Right ventricle myocardium inferior (tissue), 1 donor: Measurements from ENCODE around the gene DHRS1. TPM values are rescaled to one million over a fixed set of nuclear protein-coding genes. Genes with fewer than 3 reads are reported as not detected.

Experiments used
- ATAC-seq: fragments of 200-7000 bp; cut with Tn5 transposase; one replicate; pipeline ENCODE4 v1.9.1; 2020; ENCODE audit warnings: mild to moderate bottlenecking, moderate library complexity
- DNase-seq: peaks from one replicate; pipeline ENCODE4 v3.0.0; 2021; ENCODE audit errors: missing footprints
- intact Hi-C: fragments of 100-400 bp; cut with DNase I; formaldehyde crosslinking; loops from one replicate; pipeline ENCODE4 v1.11.0; 2022
- total RNA-seq: library from RNA; stranded (reverse); fragmentation: NEBNext Ultra II Directional; extraction: Animal tissue kit (Norgen Biotek cat#: 25700); gene quantifications from one replicate; pipeline ENCODE4 v1.2.1, GENCODE V29; 2021
- donor health status: DM: no; HTN: yes; CAD: no; lungs with severe emphysema.

Gene DHRS1
- total RNA-seq, 1 donor from 2014 or later, result 8.3 TPM

DNA sequence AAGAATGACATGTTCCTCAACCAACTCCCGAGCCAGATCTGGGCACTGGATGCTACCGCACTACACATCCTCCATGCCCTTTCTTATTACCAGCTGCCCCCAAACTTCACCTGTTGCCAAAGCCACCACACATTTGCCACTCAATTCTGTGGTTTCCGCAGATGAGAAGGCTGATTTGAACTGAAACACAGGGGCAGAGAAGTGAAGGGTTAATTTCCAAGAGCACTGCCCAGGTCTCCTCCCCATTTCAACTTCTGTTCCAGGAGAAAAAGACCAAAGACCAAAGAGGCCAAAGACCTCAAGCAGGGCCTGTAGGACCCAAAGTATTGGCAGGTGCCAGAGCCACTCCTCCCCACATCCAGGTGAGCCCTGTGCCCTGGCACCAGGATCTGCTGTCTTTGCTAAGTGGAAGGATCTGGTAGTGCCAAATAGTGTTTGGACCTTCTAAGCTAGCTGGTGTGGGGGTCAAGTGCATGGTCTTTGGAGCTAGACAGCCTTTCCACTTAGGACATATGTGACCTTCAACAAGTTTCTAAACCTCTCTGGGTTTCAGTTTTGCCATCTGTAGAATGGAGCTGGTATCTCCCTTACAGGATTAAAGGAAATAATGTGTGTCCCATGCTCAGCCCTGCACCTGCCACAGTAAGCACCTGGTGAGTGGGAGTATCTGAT, 8.0 kb downstream of the DHRS1 start:
- DNase-seq, result no peak
- ATAC-seq, result no peak
- intact Hi-C loops, result no loop called here

DNA sequence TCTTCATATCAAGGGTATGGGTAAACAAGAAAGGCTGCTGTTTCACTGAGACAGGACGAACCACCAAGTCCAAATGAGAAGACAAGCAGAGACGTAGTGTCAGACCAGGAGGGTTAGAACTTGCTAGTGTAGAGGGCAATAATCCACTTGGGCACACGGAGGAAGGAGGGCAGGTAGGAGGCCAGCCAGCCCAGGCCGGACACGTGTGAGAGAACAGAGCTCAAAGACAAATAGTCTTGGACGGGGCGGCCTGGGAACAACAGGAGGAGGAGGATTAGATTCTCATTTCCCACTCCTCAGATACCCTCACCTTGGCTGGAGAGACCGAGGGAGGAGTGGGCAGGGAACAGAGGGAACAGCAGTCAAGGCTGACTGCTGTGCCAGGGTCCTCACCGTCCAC, 8.8 kb downstream of the DHRS1 start:
- intact Hi-C loops, result no loop called here
- DNase-seq (no peak), ATAC-seq (no peak)

DNA sequence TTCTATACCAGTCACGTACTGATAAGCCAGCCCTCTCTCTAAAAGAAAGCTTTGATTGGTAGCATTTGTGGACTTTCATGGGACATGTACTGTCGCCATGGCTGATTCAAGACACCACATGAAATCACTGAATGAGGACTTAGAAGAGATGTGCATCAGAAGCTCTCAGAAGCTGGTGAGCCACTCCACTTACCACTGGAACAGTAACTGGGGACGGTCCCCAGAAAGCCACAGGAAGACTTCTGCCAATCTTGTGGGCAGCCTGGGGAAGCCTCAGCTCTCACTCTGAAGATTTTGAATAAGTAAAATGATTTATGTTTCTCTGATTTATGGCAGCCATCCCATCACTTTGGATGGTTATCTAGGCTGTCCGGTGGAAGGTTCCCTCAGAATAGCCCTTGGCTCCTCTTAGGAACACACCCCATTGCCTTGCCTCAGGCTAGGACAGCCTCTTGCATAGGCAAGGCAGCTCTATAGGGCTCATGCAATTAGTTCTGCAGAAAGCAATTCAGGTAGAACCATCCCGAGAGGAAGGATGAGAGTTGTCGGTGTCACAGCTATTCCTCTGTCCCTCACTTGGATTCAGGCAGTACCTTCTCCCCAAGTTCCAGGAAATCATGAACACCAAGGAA, 9.8 kb downstream of the DHRS1 start:
- ATAC-seq, result no peak
- intact Hi-C loops, result no loop called here
- no peak for DNase-seq

- ATAC-seq (no peak), DNase-seq (no peak)
- intact Hi-C loops, result no loop called here
Observed at GRCh38 chr14:24286996-24287395, 12.6 kb downstream of the DHRS1 start.

DNA sequence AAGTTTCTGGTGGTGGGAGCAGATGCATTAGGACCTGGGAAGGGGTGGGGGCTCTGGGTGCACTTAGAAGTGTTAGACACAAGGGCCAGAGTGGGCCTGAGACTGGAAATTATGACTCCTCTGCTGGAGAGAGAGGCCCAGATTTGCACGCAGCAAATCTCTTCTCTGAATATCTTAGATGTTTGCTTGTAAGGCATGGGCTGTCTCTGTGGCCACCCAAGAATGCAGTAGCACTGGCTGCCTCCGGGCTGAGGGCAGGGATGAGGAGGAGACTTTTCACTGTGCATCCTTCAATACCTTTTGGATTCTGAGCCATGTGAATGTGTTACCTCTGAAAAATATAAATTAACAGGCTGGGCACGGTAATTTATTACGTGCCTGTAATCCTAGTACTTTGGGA, 14.2 kb downstream of the DHRS1 start:
- intact Hi-C loops, result no loop called here
- DNase-seq, result no peak
- no peak for ATAC-seq

GRCh38 chr14:24284501-24285035, 15.0 kb downstream of the DHRS1 start:
- DNase-seq (peak; percentile 35), ATAC-seq (no peak)
- intact Hi-C loops, result no loop called here

DNA sequence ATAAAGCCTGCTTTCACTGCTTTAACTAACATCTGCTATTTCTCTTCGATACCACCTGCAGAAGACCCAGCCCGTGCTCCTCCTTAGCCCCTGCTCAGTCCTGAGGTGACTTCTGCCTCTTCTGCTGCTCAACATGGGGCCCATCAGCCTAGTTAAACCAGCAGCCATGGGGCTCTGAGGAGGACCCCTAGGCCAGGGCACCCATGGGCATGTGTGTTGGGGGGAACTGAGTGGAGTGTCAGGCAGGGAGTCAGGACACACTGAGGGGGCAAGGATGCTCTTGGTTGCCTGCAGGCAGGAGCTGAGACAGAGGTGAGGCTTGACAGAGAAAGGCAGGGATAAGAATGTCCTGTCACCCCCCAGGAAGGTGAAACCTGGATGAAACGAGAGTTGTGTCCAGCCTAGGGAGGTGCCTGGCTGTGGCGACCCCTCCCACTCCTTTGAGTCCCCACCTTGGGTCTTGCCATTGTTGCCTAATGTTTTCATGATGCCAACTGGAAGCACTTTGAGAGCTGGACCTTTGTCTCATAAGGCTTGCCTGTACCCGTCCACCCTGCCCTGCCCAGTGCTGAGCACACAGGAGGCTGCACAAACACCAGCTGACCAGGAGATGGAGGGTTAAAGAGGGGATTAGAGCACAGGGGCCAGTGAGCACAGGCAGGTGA, 15.7 kb downstream of the DHRS1 start:
- DNase-seq, result peak; percentile 9
- no peak for ATAC-seq
- intact Hi-C loops, result no loop called here

GRCh38 chr14:24282736-24283135, 16.8 kb downstream of the DHRS1 start:
- intact Hi-C loops, result no loop called here
- DNase-seq, result peak; percentile 14

DNA sequence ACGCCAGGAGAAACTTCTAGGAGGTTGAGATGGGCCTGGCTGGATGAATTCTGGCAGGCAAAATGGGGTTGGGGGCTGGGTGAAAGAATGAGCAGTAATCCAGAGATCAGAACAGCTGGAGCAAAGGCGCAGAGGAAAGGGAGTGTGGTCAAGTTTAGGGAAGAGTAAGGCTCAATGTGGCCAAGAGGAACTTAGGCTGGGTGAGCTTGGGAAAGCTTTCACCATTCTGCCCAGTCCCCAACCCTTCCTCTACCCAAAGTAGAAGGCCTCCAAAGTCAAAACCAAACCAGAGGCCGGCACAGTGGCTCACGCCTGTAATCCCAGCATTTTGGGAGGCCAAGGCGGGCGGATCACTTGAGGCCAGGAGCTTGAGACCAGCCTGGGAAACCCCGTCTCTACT, 17.9 kb downstream of the DHRS1 start:
- intact Hi-C loops, result no loop called here
- DNase-seq, result no peak
- no peak for ATAC-seq

More at GRCh38 chr14:24282736-24283135, 16.8 kb downstream of the DHRS1 start:
- ATAC-seq, result no peak

DNA sequence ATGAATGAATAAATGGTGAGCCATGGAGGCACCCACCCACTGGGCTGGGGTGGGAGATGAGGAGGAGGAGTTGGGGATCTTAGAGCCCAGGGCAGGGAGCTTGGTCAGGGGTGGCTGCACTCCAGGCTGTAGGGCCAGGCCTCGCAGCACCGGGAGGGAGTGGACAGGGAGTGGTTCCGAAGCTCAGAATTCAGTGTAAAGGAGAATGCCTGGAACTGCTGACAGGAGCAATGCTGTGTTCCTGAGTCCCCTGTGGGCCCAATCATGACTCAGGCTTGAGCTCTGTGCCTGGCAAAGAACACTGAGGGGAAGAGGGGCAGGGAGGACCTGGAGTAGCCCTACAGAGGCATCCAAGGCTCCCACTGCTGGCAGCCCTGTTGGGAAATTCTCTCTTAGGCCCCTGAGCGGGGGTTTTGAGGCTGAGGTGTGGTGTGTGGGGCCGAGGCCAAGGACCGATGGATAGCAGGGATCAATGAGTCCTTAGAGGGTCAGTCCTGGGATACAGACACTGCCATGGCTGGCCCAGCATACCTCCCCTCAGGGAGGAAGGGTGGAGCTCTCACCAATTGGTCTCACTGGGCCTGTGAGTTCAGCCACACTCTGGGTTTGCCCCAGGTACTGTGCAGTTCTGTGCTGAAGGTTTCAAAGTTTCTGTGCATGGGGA, 18.7 kb downstream of the DHRS1 start:
- peak; percentile 38 for ATAC-seq
- DNase-seq, result peak; percentile 26
- intact Hi-C loops, result no loop called here

- peak; percentile 64 for ATAC-seq
- peak; percentile 58 for DNase-seq
- intact Hi-C loops, result no loop called here
Observed at GRCh38 chr14:24279301-24280186, 20.0 kb downstream of the DHRS1 start.

- DNase-seq (no peak), ATAC-seq (no peak)
- intact Hi-C loops, result no loop called here
Observed at GRCh38 chr14:24278424-24278823, 21.2 kb downstream of the DHRS1 start.

DNA sequence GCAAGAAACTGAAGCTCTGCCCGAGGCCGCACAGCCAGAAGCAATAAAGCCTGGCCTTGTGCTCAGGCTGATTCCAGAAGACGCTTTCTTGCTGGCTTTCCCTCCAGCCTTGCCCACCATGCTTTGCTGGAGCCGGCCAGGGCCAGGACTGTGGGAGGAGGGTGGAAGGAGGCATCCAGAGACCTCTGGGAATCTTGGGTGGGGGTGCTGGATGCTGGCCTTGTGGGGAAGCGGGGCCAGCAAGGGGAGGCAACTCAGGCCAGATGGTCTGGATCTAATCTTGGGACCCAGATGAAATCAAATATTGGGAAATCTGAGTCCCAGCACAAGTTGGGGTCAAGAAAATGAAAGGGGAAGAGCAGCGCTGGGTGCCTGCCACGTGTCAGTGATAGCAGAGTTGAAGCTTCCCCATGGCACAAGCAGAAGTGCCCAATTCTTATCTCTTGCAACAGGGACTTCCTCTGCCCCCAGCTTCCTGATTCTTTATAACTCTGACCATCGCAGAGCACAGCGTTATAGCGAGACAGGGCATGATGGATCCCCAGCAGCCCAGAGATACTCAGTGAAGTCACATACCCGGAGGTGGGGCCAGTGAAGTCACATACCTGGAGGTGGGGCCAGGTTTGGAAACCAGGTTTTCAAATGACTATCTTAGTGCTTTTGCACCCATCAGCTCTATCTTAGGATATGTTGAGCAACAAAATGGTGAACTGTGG, 21.8 kb downstream of the DHRS1 start:
- ATAC-seq, result no peak
- intact Hi-C loops, result no loop called here

DNA sequence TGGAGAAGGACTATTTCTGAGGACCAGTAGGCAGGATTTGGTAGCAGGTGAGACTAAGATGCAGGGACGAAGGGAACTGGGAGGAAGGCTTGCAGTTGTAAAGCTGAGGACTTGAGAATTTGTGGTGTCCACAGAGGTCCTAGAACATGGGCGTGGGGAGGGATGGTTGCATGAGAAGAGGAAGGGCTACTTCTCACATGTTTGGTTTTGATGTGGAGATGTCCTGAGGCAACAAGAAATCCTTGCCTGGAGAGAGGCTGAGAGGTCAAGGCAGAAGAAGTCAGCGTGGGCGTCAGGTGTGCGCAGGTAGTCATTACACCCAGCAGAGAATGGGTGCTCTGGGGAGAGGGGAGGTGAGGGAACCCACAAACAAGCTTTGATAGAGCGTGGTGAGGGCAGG, 22.5 kb downstream of the DHRS1 start:
- ATAC-seq (no peak), DNase-seq (no peak)

More for the DNA sequence above, 21.8 kb downstream of the DHRS1 start:
- no peak for DNase-seq

DNA sequence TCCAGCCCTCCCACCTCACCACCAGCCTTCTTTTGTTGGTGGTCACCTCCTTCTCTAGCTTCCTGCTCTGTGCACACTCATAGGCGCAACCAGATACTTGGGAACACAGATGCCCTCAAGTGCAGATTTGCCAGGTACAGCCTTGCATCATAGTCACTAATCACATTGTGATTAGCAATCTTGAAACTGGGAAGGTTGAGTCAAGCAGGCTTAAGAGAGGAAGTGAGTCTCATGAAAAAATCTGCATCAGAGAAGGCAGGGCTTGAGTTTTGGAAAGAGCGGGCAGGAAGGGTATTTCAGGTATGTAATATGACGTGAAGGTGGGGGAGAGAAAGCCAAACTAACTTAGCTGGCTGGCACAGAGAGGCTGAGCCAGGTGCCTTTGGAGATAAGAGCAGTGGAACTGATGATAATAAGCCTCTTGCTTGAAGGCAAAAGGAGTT, 25.5 kb downstream of the DHRS1 start:
- intact Hi-C loops, result no loop called here
- no peak for DNase-seq
- no peak for ATAC-seq

More for the DNA sequence above, 22.5 kb downstream of the DHRS1 start:
- intact Hi-C loops, result no loop called here

DNA sequence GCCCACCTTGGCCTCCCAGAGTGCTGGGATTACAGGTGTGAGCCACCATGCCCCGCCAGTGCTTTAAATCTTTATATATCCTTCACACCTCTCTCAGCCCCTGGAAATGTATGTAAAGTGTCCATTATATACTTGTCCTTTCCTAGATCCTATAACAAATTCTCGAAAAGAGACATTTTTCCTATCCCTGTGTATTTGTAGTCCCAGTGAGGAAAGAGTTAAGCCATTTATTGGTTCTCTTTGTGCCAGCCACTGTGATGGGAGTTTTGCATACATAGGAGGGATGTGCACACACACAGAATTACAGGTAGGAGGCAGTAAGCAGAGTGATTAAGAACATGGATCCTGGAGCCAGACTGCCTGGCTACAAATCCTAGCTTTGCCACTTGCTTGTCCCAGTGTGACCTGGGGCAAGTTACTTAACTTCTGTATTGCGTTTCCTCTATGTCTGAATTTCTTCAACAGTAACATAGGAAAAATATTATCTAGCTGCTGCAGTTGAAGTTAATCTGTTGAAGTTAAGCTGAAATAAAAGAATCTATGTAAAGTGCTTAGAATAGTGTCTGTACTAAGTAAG, 26.1 kb downstream of the DHRS1 start:
- intact Hi-C loops, result loop anchor here (2.0 kb wide), 1 partner anchor 25 kb away; the partner anchor contains the start of genes DHRS1 and NOP9
- DNase-seq (no peak), ATAC-seq (no peak)

- ATAC-seq, result no peak
- no peak for DNase-seq
- intact Hi-C loops, result loop anchor here (2.0 kb wide), 1 partner anchor 26 kb away; the partner anchor contains the start of genes DHRS1 and NOP9
Observed at GRCh38 chr14:24272467-24272866, 27.1 kb downstream of the DHRS1 start.
